HG03095 (cell line): ENCODE measurements around the gene KRT86.
"Not testable (repeated sequence)": the region's sequence is repeated elsewhere in the genome, so short reads cannot be mapped to it uniquely, and the experiment has no call there.

Source experiments
- ATAC-seq: cut with Tn5 transposase; IDR thresholded peaks from one replicate; pipeline ENCODE4 v1.9.1; 2021; ENCODE audit warnings: moderate library complexity; ENCODE audit not compliant: unreplicated experiment

The KRT86 gene

DNA sequence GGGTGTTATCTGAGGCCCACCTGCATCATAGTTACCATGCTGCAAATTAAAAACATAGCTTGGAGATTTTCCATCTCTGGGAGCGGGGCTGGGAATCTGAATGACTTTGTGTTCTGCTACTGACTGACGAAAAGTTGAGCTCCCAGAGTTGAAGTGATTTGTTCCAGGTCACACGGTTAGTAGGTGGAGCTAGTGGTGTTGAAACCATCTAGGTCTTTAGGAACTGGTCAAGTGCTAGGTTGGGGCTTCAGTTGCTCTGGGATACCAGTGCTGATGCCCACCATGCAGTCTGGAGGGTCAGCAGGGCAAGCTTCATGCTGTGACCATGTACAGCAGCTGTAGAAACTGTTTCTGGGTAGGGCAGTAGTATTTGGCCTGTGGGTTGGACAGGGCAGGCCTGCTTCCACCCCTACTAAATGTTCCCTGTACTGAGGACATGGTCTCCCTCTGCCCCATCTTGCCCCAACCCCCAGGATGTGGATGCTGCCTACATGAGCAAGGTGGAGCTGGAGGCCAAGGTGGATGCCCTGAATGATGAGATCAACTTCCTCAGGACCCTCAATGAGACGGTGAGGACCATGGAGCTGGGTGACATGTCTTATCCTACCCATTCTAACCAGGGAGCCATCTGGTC is 36.1 kb upstream of the KRT86 start:
- no peak for ATAC-seq

- no peak for ATAC-seq
These were observed 35.4 kb upstream of the KRT86 start for GRCh38 chr12:52238916-52239646.

DNA sequence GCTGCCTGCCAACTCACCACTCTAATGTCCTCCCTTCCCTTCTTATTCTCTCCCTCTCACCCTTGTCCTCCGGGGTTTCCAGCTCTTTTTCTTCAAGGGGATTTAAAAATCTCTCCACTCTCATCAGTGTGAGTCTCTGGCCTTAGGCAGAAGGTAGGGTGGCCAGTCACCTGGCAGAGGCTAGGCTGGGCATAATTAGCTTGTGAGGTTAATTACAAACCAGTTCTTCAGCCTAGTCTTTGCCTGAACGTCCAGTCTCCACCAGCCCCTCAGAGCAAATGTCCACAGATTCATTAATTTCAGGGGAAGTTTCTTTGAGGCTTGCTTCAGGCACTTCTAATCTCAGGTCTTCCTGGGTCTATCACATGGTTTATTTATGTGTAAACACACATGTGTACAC is 34.7 kb upstream of the KRT86 start:
- no peak for ATAC-seq

DNA sequence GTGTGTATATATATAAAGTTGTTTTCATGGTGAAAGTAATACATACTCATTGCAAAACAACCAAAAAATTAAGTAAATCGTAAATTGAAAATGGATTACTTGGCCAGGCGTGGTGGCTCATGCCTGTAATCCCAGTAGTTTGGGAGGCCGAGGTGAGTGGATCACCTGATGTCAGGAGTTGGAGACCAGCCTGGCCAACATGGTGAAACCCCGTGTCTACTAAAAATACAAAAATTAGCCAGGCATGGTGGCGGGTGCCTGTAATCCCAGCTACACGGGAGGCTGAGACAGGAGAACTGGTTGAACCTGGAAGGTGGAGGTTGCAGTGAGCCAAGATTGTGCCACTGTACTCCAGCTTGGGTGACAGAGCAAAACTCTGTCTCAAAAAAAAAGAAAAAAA is 34.2 kb upstream of the KRT86 start:
- not testable (repeated sequence) for ATAC-seq

- ATAC-seq: no peak
These were observed 33.1 kb upstream of the KRT86 start for GRCh38 chr12:52241205-52241842.

DNA sequence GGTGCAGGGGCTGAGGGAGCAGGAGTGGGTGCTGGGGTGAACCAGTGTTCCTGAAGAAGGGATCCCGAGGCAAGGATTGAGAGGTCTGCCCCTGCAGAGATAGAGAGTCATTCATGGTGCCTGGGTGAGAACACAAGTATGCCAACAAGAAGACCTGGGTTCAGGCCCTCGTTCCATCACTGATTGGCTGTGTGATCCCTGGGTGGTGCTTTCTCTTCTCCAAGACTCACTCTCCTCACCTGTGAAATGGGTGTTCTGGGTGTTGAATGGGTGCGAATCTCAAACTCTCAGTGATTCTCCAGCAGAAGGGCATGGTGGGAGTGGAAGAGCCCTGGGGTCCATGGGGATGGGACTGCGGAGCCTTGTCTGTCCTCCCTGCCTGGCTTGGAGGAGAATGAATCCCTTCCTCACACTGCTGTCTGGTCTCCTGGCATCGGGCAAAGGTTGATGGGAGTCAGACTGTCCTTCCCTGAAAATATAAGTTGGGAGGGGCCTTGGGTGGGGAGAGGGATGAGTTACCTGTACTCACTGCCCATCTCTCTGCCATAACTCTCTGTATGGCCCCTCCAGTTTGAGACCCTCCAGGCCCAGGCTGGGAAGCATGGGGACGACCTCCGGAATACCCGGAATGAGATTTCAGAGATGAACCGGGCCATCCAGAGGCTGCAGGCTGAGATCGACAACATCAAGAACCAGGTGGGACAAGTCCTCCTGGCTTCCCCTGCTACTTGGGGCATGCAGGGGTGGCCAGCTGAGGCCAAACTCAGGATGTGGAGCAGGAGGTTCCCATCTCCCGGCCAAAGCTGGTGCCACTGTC is 31.8 kb upstream of the KRT86 start:
- no peak for ATAC-seq

DNA sequence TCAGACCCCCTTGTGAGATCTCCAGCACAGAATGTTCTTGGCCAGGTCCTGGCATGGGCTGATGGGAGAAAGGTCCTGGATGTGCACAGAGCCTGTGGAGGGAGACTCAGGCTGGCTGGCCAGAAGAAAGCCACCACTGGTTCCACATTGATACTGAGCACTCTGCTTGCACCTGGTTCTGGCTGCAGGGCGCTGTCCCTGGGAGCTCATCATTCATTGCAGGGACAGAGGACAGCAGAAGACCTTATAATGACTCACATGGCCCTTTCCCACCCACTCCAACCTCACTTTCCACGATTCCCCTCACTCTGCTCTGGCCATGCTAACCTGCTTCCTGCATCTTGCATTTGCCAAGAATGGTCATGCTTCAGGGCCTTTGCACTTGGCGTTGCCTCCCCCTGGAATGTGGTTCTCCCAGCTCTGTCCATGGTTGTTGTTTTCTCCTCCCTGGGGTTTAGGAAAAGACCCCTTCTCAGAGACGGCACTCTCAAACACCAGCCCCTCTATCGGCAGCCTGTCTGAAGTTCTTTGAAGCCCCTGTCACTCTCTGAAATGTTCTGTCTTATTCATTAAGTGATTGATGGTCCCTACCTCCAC is 31.1 kb upstream of the KRT86 start:
- ATAC-seq: no peak

DNA sequence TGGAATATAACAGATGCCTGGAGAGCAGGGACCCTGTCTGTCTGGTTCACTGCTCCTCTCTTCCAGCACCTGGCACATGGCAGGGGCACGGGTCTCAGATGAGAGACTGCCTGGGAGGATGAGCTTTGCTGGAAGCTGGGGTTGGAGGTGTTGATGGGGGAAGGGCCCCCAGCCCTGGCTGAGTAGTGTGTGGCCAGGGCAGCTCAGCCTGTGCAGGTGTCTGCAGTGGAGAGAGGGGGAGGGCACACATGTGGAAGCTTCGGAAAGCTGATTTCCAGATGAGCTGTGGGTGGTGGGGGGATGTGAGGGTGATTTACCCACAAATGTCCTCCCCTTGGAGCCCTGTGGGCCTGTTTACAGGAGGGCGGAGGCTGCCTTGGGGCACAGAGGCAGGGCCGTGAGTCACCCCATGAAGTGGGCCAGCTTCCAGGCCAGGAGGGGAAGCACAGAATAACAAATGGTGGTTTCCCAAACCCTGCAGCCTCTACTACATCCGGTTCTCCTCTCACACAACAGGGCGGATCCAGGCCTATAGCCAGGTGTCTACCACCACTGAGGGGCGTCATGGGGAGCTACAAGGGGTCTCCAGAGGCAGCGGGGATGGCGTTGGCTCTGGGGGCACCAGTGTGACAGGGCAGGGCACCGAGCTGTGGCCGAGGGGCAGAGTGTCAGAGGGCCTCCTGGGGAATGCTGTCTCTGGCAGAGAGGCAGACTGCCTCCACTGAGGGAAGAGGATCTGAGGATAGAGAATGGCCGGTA is 30.4 kb upstream of the KRT86 start:
- peak; percentile 94 for ATAC-seq

DNA sequence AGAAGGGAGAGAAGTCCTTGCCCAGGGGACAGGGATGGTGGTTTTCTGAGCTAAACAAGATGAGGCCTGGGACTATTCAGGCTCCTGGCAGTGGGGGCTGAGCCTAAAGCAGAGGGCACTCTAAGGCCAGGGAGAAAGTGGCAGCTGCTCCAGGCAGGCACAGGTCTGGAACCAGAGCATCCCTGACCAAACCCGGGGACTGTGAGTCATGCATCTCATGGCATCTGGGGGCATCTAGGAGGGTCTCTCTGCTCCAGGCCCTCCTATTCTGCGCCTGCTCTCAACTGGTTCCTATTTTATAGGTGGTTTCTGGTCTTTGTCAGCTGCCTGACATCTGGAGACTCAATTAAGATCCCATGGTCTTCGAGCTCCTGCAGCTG is 29.8 kb upstream of the KRT86 start:
- no peak for ATAC-seq

GRCh38 chr12:52245259-52245961 is 29.0 kb upstream of the KRT86 start:
- ATAC-seq: no peak

GRCh38 chr12:52245962-52246569 is 28.4 kb upstream of the KRT86 start:
- no peak for ATAC-seq

DNA sequence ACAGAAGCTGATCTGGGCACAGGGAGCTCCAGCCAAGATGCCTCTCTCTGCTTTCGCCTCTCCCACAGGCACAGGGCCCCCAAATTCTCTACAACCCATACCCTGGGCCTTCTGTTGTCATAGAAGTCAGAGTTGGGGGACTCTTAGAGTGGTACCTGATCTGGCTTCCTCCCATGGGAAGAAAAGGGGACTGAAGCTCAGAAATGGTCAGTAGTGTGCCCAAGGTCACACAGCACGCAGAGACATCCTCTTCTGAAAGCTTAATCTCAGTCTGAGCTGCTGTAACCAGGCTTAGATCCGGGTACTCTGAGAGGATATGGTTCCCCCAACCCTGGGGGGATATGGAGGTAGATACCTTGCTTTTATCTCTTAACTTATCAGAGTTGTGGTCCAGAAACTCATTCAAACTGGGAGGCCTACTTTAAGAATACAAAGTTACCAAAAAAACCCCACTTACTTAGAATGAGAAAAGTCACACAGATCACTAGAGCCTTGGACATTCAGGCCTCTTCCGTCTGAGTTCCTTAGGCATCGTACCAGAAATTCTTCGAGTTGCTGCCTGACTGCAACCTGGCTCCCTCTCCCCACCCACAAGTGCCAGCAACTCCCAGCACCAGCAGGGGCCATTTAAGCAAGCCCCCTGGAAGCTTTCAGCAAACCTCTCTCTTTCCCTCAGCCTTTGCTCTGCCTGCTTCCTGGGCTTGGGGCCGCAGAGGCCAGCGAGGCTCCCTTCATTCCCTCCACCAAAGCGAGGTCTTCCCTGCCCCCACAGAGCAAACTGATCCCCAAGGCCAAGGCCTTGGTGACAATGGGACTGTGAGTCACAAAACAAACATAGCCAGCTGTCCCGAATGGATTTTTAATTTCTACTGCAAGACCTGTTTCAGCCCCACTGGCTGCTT is 27.5 kb upstream of the KRT86 start:
- no peak for ATAC-seq

GRCh38 chr12:52247622-52248540 is 26.6 kb upstream of the KRT86 start:
- ATAC-seq: no peak

GRCh38 chr12:52248541-52249461 is 25.6 kb upstream of the KRT86 start:
- no peak for ATAC-seq

- no peak for ATAC-seq
These were observed 24.9 kb upstream of the KRT86 start for GRCh38 chr12:52249511-52250047.
